Activated CD4-positive, alpha-beta T cell treated with anti-CD3 and anti-CD28 coated beads for 36 hours (primary cell): ENCODE measurements around the gene TMCC2. TPM values are rescaled to one million over a fixed set of nuclear protein-coding genes. Genes with fewer than 3 reads are reported as not detected.

Source experiments
- ATAC-seq: fragments of 200-7000 bp; cut with Tn5 transposase; one replicate; pipeline ENCODE4 v1.10.0; 2021; ENCODE audit warnings: mild to moderate bottlenecking, moderate library complexity
- CTCF ChIA-PET: fragments of 350-600 bp; sonication (Branson Sonifier 250); formaldehyde crosslinking; loops from one replicate; lab custom pipeline; 2021; ENCODE audit warnings: antibody characterized with exemption; lab: Charles Lee
- POLR2A ChIA-PET: fragments of 350-600 bp; sonication (Branson Sonifier 250); formaldehyde crosslinking; loops from one replicate; lab custom pipeline; 2021; ENCODE audit warnings: antibody characterized with exemption, inconsistent platforms; lab: Charles Lee
- DNase-seq: peaks from one replicate; pipeline ENCODE4 v3.0.0-alpha.2; 2020
- H3K27ac Mint-ChIP-seq: one replicate; pipeline ENCODE4 v1.8.0; 2021; ENCODE audit warnings: mixed read lengths
- H3K27me3 Mint-ChIP-seq: one replicate; pipeline ENCODE4 v1.8.0; 2021; ENCODE audit warnings: mixed read lengths
- H3K36me3 Mint-ChIP-seq: one replicate; pipeline ENCODE4 v1.8.0; 2021; ENCODE audit warnings: low read depth, mixed read lengths
- H3K4me1 Mint-ChIP-seq: one replicate; pipeline ENCODE4 v1.8.0; 2021; ENCODE audit warnings: mixed read lengths
- H3K4me3 Mint-ChIP-seq: one replicate; pipeline ENCODE4 v1.8.0; 2021; ENCODE audit warnings: mild to moderate bottlenecking, moderate library complexity, mixed read lengths
- H3K9me3 Mint-ChIP-seq: one replicate; pipeline ENCODE4 v1.8.0; 2021; ENCODE audit warnings: low read depth, mixed read lengths
- intact Hi-C, 2 experiments: fragments of 100-400 bp; cut with DNase I in 1 of 2; cut with micrococcal nuclease in 1 of 2; formaldehyde crosslinking; loops; one replicate each; pipeline versions ENCODE4 v1.14.2 to v1.15.1; 2022 to 2024; cut with DNase I, micrococcal nuclease
- total RNA-seq, 2 experiments: library from RNA; stranded (reverse); gene quantifications; one replicate each; pipeline ENCODE4 v1.2.3, GENCODE V29; 2021

The TMCC2 gene
- total RNA-seq, 2 experiments from 2014 or later: 10.5 to 11.0 TPM

DNA sequence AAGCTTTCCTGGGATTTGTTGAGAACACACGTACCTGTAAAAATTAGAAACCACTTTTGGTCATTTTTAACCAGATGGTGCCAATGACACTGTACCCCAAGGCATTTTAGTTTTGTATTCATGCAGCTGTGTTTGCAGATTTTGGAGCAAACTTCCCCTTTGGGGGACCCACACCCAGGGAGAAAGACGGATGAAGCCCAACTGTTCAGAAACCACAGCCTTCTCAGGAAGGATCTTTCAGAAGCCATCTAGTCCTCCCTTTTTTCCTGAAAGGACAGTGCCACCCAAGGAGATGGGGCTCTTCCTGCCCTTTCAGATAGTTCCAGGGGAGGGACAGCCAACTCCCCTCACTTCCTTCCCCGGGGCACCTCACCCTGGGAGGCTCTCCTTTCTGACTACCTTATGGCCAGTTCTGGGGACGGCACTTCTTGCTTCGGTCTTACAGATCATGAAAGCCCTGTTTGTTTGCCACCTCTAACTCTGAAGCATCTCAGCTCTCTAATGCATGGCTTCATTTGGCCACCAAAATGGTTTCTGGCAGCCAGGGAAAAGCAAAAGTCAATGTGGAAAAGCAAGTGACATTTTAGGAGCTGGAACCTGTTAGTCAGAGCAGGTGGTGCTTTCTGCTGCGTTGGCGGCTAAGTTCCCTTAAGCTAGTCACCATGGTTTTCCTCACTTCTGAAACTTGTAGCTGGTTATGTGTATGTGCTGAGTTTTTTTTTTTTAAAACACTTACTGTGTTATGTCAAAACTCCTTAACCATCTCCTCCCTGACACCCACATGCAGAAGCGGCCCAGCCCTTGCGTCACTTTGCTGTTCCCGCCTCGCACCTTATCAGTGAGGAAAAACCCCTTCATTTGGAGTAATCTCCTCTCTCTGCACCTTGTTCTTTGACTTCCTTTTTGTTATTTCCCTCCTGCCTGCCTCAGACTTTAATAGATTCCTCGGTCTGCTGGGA is 10.1 kb downstream of the TMCC2 start:
- H3K27me3 Mint-ChIP-seq: no peaks in the 10 kb centered on the region
- DNase-seq: peak; percentile 82
- peaks cover 58% of the 10 kb centered on the region for H3K4me1 Mint-ChIP-seq
- H3K27ac Mint-ChIP-seq: peak overlapping the region; percentile 95
- ChIA-PET CTCF (interaction anchor here (0.6 to 14.7 kb wide), 7 partner anchors 9 to 116 kb away, joined by 3 to 172 read pairs (median 7); partner anchors contain the start of genes RBBP5 and TMCC2), POLR2A (interaction anchor here (0.6 to 1.6 kb wide), 6 partner anchors 8 to 1809 kb away, joined by 3 to 12 read pairs (median 4); no protein-coding TSS in a partner anchor)
- ATAC-seq: peak; percentile 89
- intact Hi-C loops: loop anchor here (1.0 to 5.0 kb wide), 5 partner anchors 8 to 41 kb away; partner anchors contain the start of gene DSTYK (in 1 of the 2)
- H3K4me3 Mint-ChIP-seq: peak overlapping the region; percentile 56
- H3K9me3 Mint-ChIP-seq: no peaks in the 10 kb centered on the region
- H3K36me3 Mint-ChIP-seq: peaks cover 25% of the 10 kb centered on the region

DNA sequence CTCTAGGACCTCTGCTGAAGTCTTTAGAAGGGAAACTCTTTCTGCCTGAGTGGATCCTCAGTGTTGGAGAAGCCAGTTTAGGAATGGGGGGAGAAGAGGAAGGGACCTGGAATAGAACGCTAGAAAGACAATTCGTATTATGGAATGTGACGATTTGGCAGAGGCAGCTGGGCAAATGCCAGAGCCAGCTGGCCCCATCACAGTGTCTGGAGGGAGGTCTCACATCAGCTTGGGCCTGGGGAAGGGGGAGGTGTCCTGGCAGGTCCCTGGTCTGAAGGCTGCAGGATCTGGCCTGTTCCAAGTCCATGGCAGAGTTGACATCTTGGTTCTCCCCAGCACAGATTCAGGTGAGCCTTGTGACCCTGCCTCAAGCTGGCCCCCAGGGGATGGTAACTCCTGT is 11.3 kb downstream of the TMCC2 start:
- Mint-ChIP-seq H3K27me3 (no peaks in the 10 kb centered on the region), H3K4me3 (no peak overlapping the region), H3K4me1 (peaks cover 48% of the 10 kb centered on the region), H3K27ac (peak overlapping the region; percentile 59), H3K9me3 (no peaks in the 10 kb centered on the region), H3K36me3 (peaks cover 19% of the 10 kb centered on the region)
- intact Hi-C loops: loop anchor here in 1 of 2 experiments (5.0 kb wide), 1 partner anchor 42 kb away; no protein-coding TSS in a partner anchor
- ChIA-PET CTCF (interaction anchor here (0.5 to 14.7 kb wide), 7 partner anchors 8 to 153 kb away, joined by 3 to 172 read pairs (median 6); partner anchors contain the start of gene TMCC2), POLR2A (no interaction called here)
- ATAC-seq (no peak), DNase-seq (no peak)

GRCh38 chr1:205240118-205240517 is 12.4 kb downstream of the TMCC2 start:
- peak; percentile 50 for ATAC-seq
- H3K4me1 Mint-ChIP-seq: peaks cover 42% of the 10 kb centered on the region
- H3K27ac Mint-ChIP-seq: no peak overlapping the region
- H3K27me3 Mint-ChIP-seq: no peaks in the 10 kb centered on the region
- intact Hi-C loops: no loop called here
- peaks cover 19% of the 10 kb centered on the region for H3K36me3 Mint-ChIP-seq
- H3K4me3 Mint-ChIP-seq: no peak overlapping the region
- H3K9me3 Mint-ChIP-seq: no peaks in the 10 kb centered on the region
- ChIA-PET POLR2A (interaction anchor here (0.5 to 0.7 kb wide), 2 partner anchors 135 to 240 kb away, joined by 3 to 7 read pairs; no protein-coding TSS in a partner anchor), CTCF (interaction anchor here (0.6 to 14.7 kb wide), 6 partner anchors 11 to 178 kb away, joined by 3 to 172 read pairs (median 6); partner anchors contain the start of gene TMCC2)
- peak; percentile 48 for DNase-seq

DNA sequence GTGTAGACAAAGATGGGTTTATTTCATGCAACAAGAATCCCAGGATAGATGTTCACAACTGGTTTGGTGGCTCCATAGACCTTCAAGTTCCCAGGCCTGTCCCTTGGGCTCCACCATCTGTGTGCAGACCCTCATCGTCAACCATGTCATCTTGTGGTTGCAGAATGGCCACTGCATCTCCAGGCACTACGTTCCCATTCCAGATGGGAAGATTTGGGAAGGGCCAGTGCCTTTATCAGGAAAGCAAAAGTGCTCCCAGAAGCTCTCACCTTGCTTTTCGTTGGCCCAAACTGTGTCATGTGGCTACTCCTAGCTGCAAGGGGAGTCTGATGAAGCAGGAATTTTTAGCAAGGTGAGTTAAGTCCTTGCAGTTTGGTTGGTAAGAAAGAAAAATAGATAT is 12.8 kb downstream of the TMCC2 start:
- ChIA-PET POLR2A (interaction anchor here (0.5 kb wide), 1 partner anchor 135 kb away, joined by 3 read pairs; no protein-coding TSS in a partner anchor), CTCF (interaction anchor here (0.6 to 14.7 kb wide), 5 partner anchors 12 to 179 kb away, joined by 3 to 172 read pairs (median 6); partner anchors contain the start of gene TMCC2)
- peaks cover 42% of the 10 kb centered on the region for H3K4me1 Mint-ChIP-seq
- H3K9me3 Mint-ChIP-seq: no peaks in the 10 kb centered on the region
- ATAC-seq (no peak), DNase-seq (no peak)
- H3K4me3 Mint-ChIP-seq: no peak overlapping the region
- no peaks in the 10 kb centered on the region for H3K27me3 Mint-ChIP-seq
- no peak overlapping the region for H3K27ac Mint-ChIP-seq
- intact Hi-C loops: no loop called here
- H3K36me3 Mint-ChIP-seq: peaks cover 19% of the 10 kb centered on the region

DNA sequence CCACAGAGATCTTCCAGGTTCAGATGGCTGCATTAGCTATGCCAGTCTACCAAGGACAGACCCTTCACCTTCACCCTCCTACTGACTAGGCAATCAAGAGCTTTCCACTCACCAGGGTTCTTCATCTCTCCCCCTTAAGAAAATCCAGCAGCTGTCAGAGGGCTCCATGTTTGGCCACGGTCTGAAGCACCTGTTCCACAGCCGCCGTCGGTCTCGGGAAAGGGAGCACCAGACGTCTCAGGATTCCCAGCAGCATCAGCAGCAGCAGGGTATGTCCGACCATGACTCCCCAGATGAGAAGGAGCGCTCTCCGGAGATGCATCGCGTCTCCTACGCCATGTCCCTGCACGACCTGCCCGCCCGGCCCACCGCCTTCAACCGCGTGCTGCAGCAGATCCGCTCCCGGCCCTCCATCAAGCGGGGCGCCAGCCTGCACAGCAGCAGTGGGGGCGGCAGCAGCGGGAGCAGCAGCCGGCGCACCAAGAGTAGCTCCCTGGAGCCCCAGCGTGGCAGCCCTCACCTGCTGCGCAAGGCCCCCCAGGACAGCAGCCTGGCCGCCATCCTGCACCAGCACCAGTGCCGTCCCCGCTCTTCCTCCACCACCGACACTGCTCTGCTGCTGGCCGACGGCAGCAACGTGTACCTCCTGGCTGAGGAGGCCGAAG is 13.8 kb downstream of the TMCC2 start:
- Mint-ChIP-seq H3K27me3 (no peaks in the 10 kb centered on the region), H3K9me3 (no peaks in the 10 kb centered on the region), H3K4me3 (no peak overlapping the region), H3K4me1 (peaks cover 37% of the 10 kb centered on the region), H3K36me3 (peaks cover 16% of the 10 kb centered on the region), H3K27ac (no peak overlapping the region)
- ATAC-seq (no peak), DNase-seq (peak; percentile 2)
- intact Hi-C loops: no loop called here
- POLR2A ChIA-PET: no interaction called here
- CTCF ChIA-PET: interaction anchor here (0.6 to 14.7 kb wide), 4 partner anchors 13 to 41 kb away, joined by 5 to 172 read pairs (median 29); partner anchors contain the start of gene TMCC2

DNA sequence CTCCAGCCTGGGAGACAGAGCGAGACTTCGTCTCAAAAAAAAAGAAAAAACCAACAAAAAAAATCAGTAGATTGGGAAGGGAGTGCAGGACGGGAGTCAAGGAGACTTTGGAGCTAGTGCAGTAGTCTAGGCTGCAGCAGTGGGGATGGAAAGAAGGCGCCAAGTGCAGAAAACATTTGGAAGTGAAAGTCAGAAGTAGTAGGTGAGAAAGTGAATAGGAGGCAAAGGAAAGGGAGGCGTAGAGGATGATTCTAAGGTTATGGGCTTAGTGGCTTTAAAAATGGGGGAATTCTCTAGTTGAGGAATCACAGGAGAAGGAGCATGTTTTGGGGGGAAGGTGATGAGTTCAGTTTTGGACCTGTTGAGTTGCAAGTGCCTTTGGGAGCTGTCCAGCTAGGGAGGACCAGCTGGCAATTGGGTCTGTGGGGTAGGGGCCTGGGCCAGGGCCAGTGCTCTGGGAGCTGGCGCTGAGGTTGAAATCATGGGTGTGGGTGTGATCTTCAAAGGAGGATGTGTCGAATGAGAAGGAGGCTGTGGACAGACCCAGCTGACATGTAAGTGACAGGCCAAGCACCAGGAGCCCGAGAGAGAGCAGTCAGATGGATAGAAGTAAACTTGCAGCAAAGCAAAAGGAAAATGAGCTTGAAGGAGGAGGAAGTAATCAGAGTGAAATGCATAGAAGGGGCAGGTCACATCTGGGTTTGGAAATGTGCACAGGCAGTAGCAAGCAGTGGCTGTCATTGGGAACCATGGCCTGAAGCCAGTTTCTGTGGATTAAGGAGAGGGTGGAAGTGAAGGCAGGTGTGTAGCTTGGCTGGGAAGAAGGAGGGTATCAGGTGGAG is 15.8 kb downstream of the TMCC2 start:
- H3K36me3 Mint-ChIP-seq: peaks cover 13% of the 10 kb centered on the region
- ATAC-seq: no peak
- H3K4me1 Mint-ChIP-seq: peaks cover 18% of the 10 kb centered on the region
- no peak overlapping the region for H3K27ac Mint-ChIP-seq
- intact Hi-C loops: no loop called here
- H3K27me3 Mint-ChIP-seq: no peaks in the 10 kb centered on the region
- no peaks in the 10 kb centered on the region for H3K9me3 Mint-ChIP-seq
- CTCF ChIA-PET: interaction anchor here (0.5 to 14.7 kb wide), 7 partner anchors 8 to 102 kb away, joined by 3 to 172 read pairs (median 3); partner anchors contain the start of genes NUAK2 and TMCC2
- peak; percentile 7 for DNase-seq
- no peak overlapping the region for H3K4me3 Mint-ChIP-seq
- POLR2A ChIA-PET: no interaction called here

DNA sequence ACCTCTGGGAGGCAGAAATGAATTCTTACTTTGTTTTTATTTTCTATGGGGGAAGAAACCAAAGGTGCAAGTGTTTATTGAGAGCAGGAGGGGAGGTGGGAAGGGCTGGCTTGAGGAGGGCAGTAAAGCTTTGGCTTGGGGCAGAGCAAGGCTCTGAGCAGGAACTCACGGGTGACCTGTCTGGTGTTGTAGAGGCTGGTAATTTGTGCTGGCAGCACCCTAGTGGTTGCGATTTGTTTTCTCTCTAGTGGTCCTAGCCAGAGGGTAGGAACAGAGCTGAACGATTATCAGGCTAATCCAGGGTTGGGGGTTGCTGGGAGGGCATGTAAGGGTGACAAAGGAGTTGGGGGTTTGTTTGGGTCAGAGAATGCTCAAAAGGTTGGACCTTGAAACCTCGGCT is 16.6 kb downstream of the TMCC2 start:
- peaks cover 2% of the 10 kb centered on the region for H3K27me3 Mint-ChIP-seq
- H3K4me1 Mint-ChIP-seq: peaks cover 15% of the 10 kb centered on the region
- H3K36me3 Mint-ChIP-seq: peaks cover 11% of the 10 kb centered on the region
- POLR2A ChIA-PET: no interaction called here
- DNase-seq (peak; percentile 3), ATAC-seq (no peak)
- CTCF ChIA-PET: interaction anchor here (7.2 to 14.7 kb wide), 2 partner anchors 12 to 15 kb away, joined by 45 to 172 read pairs; partner anchors contain the start of gene TMCC2
- intact Hi-C loops: no loop called here
- no peak overlapping the region for H3K4me3 Mint-ChIP-seq
- no peaks in the 10 kb centered on the region for H3K9me3 Mint-ChIP-seq
- H3K27ac Mint-ChIP-seq: no peak overlapping the region

- ATAC-seq (no peak), DNase-seq (peak; percentile 2)
- H3K4me1 Mint-ChIP-seq: peaks cover 10% of the 10 kb centered on the region
- intact Hi-C loops: no loop called here
- ChIA-PET POLR2A (interaction anchor here (0.6 kb wide), 1 partner anchor 15 kb away, joined by 6 read pairs; no protein-coding TSS in a partner anchor), CTCF (interaction anchor here (0.9 to 14.7 kb wide), 5 partner anchors 10 to 109 kb away, joined by 3 to 172 read pairs (median 5); partner anchors contain the start of gene TMCC2)
- peaks cover 11% of the 10 kb centered on the region for H3K36me3 Mint-ChIP-seq
- H3K4me3 Mint-ChIP-seq: no peak overlapping the region
- H3K27me3 Mint-ChIP-seq: peaks cover 2% of the 10 kb centered on the region
- no peaks in the 10 kb centered on the region for H3K9me3 Mint-ChIP-seq
- H3K27ac Mint-ChIP-seq: no peak overlapping the region
These were observed 17.4 kb downstream of the TMCC2 start for GRCh38 chr1:205245096-205245495.

GRCh38 chr1:205246351-205247119 is 18.8 kb downstream of the TMCC2 start:
- intact Hi-C loops: loop anchor here (1.0 to 2.0 kb wide), 2 partner anchors 8 to 18 kb away; no protein-coding TSS in a partner anchor
- peaks cover 2% of the 10 kb centered on the region for H3K27me3 Mint-ChIP-seq
- H3K9me3 Mint-ChIP-seq: no peaks in the 10 kb centered on the region
- CTCF ChIA-PET: interaction anchor here (0.5 to 14.7 kb wide), 11 partner anchors 10 to 253 kb away, joined by 3 to 172 read pairs (median 5); partner anchors contain the start of genes NUAK2 and TMCC2
- peak overlapping the region; percentile 48 for H3K27ac Mint-ChIP-seq
- DNase-seq (no peak), ATAC-seq (no peak)
- peaks cover 11% of the 10 kb centered on the region for H3K36me3 Mint-ChIP-seq
- H3K4me3 Mint-ChIP-seq: no peak overlapping the region
- POLR2A ChIA-PET: interaction anchor here (0.6 to 1.5 kb wide), 3 partner anchors 9 to 52 kb away, joined by 3 to 9 read pairs (median 4); no protein-coding TSS in a partner anchor
- H3K4me1 Mint-ChIP-seq: peaks cover 5% of the 10 kb centered on the region
